Neural crest cell (in vitro differentiated cells): ENCODE measurements around the gene ZNF280A. TPM values are rescaled to one million over a fixed set of nuclear protein-coding genes. Genes with fewer than 3 reads are reported as not detected.

Experiments used
- DNase-seq: peaks from one replicate; pipeline ENCODE4 v3.0.0; 2021; ENCODE audit warnings: low read depth, mixed read lengths, low spot score
- H3K27ac Mint-ChIP-seq: one replicate; pipeline ENCODE4 v1.8.0; 2021; ENCODE audit warnings: mild to moderate bottlenecking, mixed read lengths; ENCODE audit not compliant: unreplicated experiment
- H3K27me3 Mint-ChIP-seq: 2 replicates; pipeline ENCODE4 v1.8.0; 2021; ENCODE audit warnings: low read depth, mild to moderate bottlenecking, mixed read lengths
- H3K36me3 Mint-ChIP-seq: 2 replicates; pipeline ENCODE4 v1.8.0; 2021; ENCODE audit warnings: low read depth, mild to moderate bottlenecking, mixed read lengths
- H3K4me1 Mint-ChIP-seq: 2 replicates; pipeline ENCODE4 v1.8.0; 2021; ENCODE audit warnings: mixed read lengths
- H3K4me3 Mint-ChIP-seq: one replicate; pipeline ENCODE4 v1.8.0; 2021; ENCODE audit warnings: mild to moderate bottlenecking, mixed read lengths
- H3K9me3 Mint-ChIP-seq: 2 replicates; pipeline ENCODE4 v1.8.0; 2021; ENCODE audit warnings: mixed read lengths
- total RNA-seq: library from RNA; stranded (reverse); gene quantifications from 2 replicates; pipeline ENCODE4 v1.2.1, GENCODE V29; 2021
- TF ChIP-seq, protein P1 (sequence below): fragments of 200-600 bp; sonication (generic); conservative IDR thresholded peaks from 2 replicates; pipeline ENCODE4 v1.5.0; 2021; ENCODE audit warnings: antibody characterized with exemption, mild to moderate bottlenecking

ZNF280A gene
- total RNA-seq, 1 donor from 2014 or later = not detected

DNA sequence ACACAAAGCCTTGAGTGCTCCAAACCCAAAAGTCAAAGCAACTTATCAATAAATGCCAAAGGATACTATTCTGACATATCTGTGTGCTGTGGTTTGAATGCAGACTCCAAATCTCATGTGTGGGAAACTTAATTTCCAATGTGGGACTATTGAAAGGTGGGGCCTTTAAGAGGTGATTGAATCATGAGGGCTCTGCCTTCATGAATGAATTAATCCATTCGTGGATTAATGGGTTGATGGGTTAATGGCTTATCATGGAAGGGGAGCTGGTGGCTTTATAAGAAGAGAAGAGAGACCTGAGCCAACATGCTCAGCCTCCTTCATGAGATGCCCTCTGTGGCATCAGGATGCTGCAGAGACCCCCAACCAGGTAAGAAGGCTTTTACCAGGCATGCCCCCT lies 16.8 kb upstream of the ZNF280A start:
- no peak overlapping the region for H3K4me3 Mint-ChIP-seq

DNA sequence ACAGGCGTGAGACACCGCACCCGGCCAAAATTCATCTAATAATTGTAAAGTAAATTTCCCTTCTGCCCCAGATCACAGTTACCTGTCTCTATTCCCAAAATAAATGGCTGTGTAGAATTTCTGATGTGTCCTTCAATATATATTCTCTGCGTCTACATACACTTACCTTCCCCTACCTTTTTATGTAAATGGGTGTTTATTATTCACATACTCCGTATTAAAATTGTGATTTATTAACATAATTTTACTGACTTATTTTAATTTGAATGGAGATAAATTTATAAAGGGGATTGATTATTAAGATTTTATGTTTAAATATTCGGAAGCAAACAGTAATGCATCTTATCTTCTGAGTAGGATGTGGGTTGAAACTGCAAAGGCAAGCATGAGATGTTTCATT lies 16.4 kb upstream of the ZNF280A start:
- TF ChIP-seq, protein P1, sequence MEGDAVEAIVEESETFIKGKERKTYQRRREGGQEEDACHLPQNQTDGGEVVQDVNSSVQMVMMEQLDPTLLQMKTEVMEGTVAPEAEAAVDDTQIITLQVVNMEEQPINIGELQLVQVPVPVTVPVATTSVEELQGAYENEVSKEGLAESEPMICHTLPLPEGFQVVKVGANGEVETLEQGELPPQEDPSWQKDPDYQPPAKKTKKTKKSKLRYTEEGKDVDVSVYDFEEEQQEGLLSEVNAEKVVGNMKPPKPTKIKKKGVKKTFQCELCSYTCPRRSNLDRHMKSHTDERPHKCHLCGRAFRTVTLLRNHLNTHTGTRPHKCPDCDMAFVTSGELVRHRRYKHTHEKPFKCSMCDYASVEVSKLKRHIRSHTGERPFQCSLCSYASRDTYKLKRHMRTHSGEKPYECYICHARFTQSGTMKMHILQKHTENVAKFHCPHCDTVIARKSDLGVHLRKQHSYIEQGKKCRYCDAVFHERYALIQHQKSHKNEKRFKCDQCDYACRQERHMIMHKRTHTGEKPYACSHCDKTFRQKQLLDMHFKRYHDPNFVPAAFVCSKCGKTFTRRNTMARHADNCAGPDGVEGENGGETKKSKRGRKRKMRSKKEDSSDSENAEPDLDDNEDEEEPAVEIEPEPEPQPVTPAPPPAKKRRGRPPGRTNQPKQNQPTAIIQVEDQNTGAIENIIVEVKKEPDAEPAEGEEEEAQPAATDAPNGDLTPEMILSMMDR = no peak
- H3K4me1 Mint-ChIP-seq = no peaks in the 10 kb centered on the region
- H3K27ac Mint-ChIP-seq = no peak overlapping the region
- H3K4me3 Mint-ChIP-seq = no peak overlapping the region
- no peaks in the 10 kb centered on the region for H3K9me3 Mint-ChIP-seq
- peaks cover 58% of the 10 kb centered on the region for H3K27me3 Mint-ChIP-seq
- H3K36me3 Mint-ChIP-seq = no peaks in the 10 kb centered on the region
- no peak for DNase-seq

More for the DNA sequence above, 16.8 kb upstream of the ZNF280A start:
- Mint-ChIP-seq H3K36me3 (no peaks in the 10 kb centered on the region), H3K27ac (no peak overlapping the region), H3K4me1 (no peaks in the 10 kb centered on the region), H3K9me3 (no peaks in the 10 kb centered on the region), H3K27me3 (peaks cover 60% of the 10 kb centered on the region)
- TF ChIP-seq, protein P1 = no peak
- DNase-seq = no peak

DNA sequence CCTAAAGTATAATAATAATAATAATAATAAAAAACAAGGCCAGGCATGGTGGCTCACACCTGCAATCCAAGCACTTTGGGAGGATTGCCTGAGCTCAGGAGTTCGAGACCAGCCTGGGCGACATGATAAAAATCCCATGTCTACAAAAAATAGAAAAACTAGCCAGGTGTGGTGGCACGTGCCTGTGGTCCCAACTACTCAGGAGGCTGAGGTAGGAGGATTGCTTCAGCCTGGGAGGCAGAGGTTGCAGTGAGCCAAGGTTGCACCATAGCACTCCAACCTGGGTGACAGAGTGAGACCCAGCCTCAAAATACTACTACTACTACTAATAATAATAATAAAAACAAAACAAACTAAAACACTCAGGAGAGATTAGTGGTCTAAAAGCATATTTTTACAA lies 15.6 kb upstream of the ZNF280A start:
- no peak for DNase-seq
- Mint-ChIP-seq H3K27ac (no peak overlapping the region), H3K36me3 (no peaks in the 10 kb centered on the region), H3K4me1 (no peaks in the 10 kb centered on the region), H3K9me3 (no peaks in the 10 kb centered on the region), H3K27me3 (peaks cover 55% of the 10 kb centered on the region), H3K4me3 (no peak overlapping the region)
- TF ChIP-seq, protein P1 = no peak

DNA sequence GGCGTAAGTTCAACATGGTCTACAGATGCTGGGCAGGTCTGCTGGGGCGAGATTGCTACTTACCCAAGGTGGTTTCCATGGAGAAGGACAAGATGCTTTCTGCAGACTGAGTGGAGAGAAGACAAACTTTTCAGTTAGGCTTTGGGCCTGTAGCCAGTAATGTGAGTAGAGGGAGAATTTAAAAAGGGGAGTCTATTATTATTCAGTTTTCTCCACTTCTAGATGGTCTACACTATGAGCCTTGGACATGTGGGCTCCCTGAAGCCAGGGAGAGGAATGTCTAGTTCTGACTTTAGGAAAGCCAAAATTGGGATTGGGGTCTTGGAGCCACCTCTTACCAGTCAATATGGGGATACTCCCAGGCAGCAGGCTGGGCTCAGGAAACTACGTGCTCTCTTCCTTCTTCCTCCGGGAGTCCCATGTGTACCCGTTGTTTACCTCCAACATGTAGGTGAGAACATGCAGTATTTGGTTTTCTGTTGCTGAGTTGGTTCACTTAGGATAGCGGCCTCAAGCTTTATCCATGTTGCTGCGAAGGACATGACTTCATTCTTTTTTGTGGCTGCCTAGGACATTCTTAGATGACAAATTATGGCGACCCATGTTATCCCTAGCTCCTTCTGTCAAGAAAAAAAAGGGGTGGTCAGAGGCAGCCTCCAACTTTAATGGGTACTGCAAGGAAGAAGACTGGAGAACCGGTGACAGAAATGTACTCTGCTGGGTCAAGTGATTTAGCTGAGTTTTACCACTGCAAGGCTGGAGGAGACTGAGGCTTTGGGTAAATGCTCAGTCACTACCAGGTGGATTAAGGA lies 14.7 kb upstream of the ZNF280A start:
- TF ChIP-seq, protein P1 = no peak
- no peaks in the 10 kb centered on the region for H3K4me1 Mint-ChIP-seq
- H3K36me3 Mint-ChIP-seq = no peaks in the 10 kb centered on the region
- H3K9me3 Mint-ChIP-seq = no peaks in the 10 kb centered on the region
- no peak for DNase-seq
- no peak overlapping the region for H3K4me3 Mint-ChIP-seq
- no peak overlapping the region for H3K27ac Mint-ChIP-seq
- H3K27me3 Mint-ChIP-seq = peaks cover 47% of the 10 kb centered on the region

GRCh38 chr22:22533863-22534262 lies 13.8 kb upstream of the ZNF280A start:
- Mint-ChIP-seq H3K4me1 (no peaks in the 10 kb centered on the region), H3K27ac (no peak overlapping the region), H3K27me3 (peaks cover 41% of the 10 kb centered on the region), H3K36me3 (no peaks in the 10 kb centered on the region), H3K4me3 (no peak overlapping the region), H3K9me3 (no peaks in the 10 kb centered on the region)
- no peak for DNase-seq
- TF ChIP-seq, protein P1 = no peak
